Measurements from ENCODE around the gene FOXE1.

Gene FOXE1

GRCh38 chr9:97880336-97880735, 27.3 kb downstream of the FOXE1 start:
- H3K4me3 ChIP-seq (ENCODE audit: low read depth, low read length) = no peak overlapping the region
- no peaks in the 10 kb centered on the region for H3K4me1 ChIP-seq (ENCODE audit: control insufficient read depth, insufficient read depth, low read length)
- ChIA-PET CTCF (interaction anchor here (1.0 to 4.3 kb wide), 5 partner anchors 9 to 26 kb away, joined by 3 to 28 read pairs (median 4); no protein-coding TSS in a partner anchor), POLR2A (no interaction called here)
- no peak overlapping the region for H3K27ac ChIP-seq (ENCODE audit: extremely low read depth, low read depth, low read length)
- no peaks in the 10 kb centered on the region for H3K9me3 ChIP-seq (ENCODE audit: control insufficient read depth, insufficient read depth, low read depth, low read length)
- no peak for TF ChIP-seq KLF7 (tag by site-specific recombination; IDR thresholded peaks at IDR 0.05; ENCODE audit: borderline replicate concordance)
- H3K36me3 ChIP-seq (ENCODE audit: control insufficient read depth in 2 of 2, insufficient read depth in 1 of 2, low read length in 2 of 2) = no peaks in the 10 kb centered on the region

GRCh38 chr9:97889941-97890887, 37.2 kb downstream of the FOXE1 start:
- Histone ChIP-seq H3K4me3 (ENCODE audit: low read depth, low read length) (no peak overlapping the region), H3K9me3 (ENCODE audit: control insufficient read depth, insufficient read depth, low read depth, low read length) (no peaks in the 10 kb centered on the region), H3K27ac (ENCODE audit: extremely low read depth, low read depth, low read length) (no peak overlapping the region), H3K4me1 (ENCODE audit: control insufficient read depth, insufficient read depth, low read length) (no peaks in the 10 kb centered on the region), H3K36me3 (ENCODE audit: control insufficient read depth in 2 of 2, insufficient read depth in 1 of 2, low read length in 2 of 2) (no peaks in the 10 kb centered on the region)
- ChIA-PET CTCF (interaction anchor here (0.5 to 7.4 kb wide), 32 partner anchors 11 to 241 kb away, joined by 3 to 132 read pairs (median 5); partner anchors contain the start of genes TRMO and XPA), POLR2A (interaction anchor here (0.6 kb wide), 1 partner anchor 27 kb away, joined by 3 read pairs; no protein-coding TSS in a partner anchor)
- TF ChIP-seq ZNF132 (tag by site-specific recombination; IDR thresholded peaks at IDR 0.05; ENCODE audit: borderline replicate concordance) = no peak
- TF ChIP-seq ZNF473 (tag by site-specific recombination; IDR thresholded peaks at IDR 0.05) = no peak
- no peak for TF ChIP-seq ZNF776 (tag by site-specific recombination; IDR thresholded peaks at IDR 0.05; ENCODE audit: borderline replicate concordance)
- no peak for TF ChIP-seq ZNF837 (tag by site-specific recombination; IDR thresholded peaks at IDR 0.05)
- TF ChIP-seq ZNF138 (tag by site-specific recombination; IDR thresholded peaks at IDR 0.05; ENCODE audit: borderline replicate concordance) = no peak
- no peak for TF ChIP-seq PRDM1 (tag by site-specific recombination; IDR thresholded peaks at IDR 0.05)
- no peak for TF ChIP-seq ZBTB26 (tag by site-specific recombination; optimal IDR thresholded peaks at IDR 0.05)
- TF ChIP-seq ZNF654 (tag by site-specific recombination; IDR thresholded peaks at IDR 0.05; ENCODE audit: low read depth) = peak; percentile 37; the same call in 1 of the 2 replicates
- no peak for TF ChIP-seq KLF1 (tag by site-specific recombination; IDR thresholded peaks at IDR 0.05)
- TF ChIP-seq ZNF335 (tag by site-specific recombination; conservative IDR thresholded peaks at IDR 0.05) = 0 out of 2 replicates have a peak, but pooled peaks have one; percentile 12
- TF ChIP-seq ZNF24 (tag by site-specific recombination; IDR thresholded peaks at IDR 0.05) = no peak
- TF ChIP-seq ZNF626 (tag by site-specific recombination; IDR thresholded peaks at IDR 0.05) = no peak
- no peak for TF ChIP-seq SCRT2 (tag by site-specific recombination; IDR thresholded peaks at IDR 0.05)
- TF ChIP-seq ZBTB6 (tag by site-specific recombination; IDR thresholded peaks at IDR 0.05) = 0 out of 2 replicates have a peak, but pooled peaks have one; percentile 56
- TF ChIP-seq SETDB1 (IDR thresholded peaks at IDR 0.05; ENCODE audit: insufficient read length, low read length) = no peak
- no peak for TF ChIP-seq ZNF521 (tag by site-specific recombination; IDR thresholded peaks at IDR 0.05)
- TF ChIP-seq ZNF362 (tag by site-specific recombination; IDR thresholded peaks at IDR 0.05) = no peak
- TF ChIP-seq FEZF1 (tag by site-specific recombination; IDR thresholded peaks at IDR 0.05) = no peak
- no peak for TF ChIP-seq INSM2 (tag by site-specific recombination; IDR thresholded peaks at IDR 0.05)
- no peak for TF ChIP-seq ZNF416 (tag by site-specific recombination; IDR thresholded peaks at IDR 0.05)
- TF ChIP-seq MEIS1 (CRISPR knock-in tag; IDR thresholded peaks at IDR 0.05; ENCODE audit: borderline replicate concordance) = no peak

All from HEK293 (cell line).